K562 (cell line): Measurements from ENCODE around the gene CERCAM. TPM values are rescaled to one million over a fixed set of nuclear protein-coding genes. Genes with fewer than 3 reads are reported as not detected.

ENCODE experiments used
- ATAC-seq: fragments of 200-7000 bp; cut with Tn5 transposase; 3 replicates; pipeline ENCODE4 v1.9.1; 2020; ENCODE audit warnings: moderate library complexity
- BruUV-seq: library from RNA; stranded (reverse); fragments of 400-500 nt; replicated peaks from 2 replicates; lab custom pipeline; 2021; lab: Mats Ljungman, UMichigan
- CTCF ChIA-PET: fragments of 300-600 bp; formaldehyde crosslinking; extraction: SDS; loops from one replicate; lab custom pipeline; 2021; ENCODE audit warnings: low intra/inter-chr PET ratio; lab: Yijun Ruan, JAX
- POLR2A ChIA-PET: fragments of 300-600, 350-650 bp; sonication (Branson Sonifier 250); formaldehyde crosslinking; extraction: SDS; loops from one replicate; lab custom pipeline; 2021; ENCODE audit warnings: antibody characterized with exemption, inconsistent platforms; lab: Yijun Ruan, JAX
- DNase-seq, 4 experiments: peaks; one replicate each; pipeline versions ENCODE4 v3.0.0 to v3.0.0-alpha.2; 2011 to 2018; ENCODE audit warnings: low spot score in 3 of 4, mixed read lengths in 3 of 4; ENCODE audit errors: extremely low read depth in 1 of 4
- FAIRE-seq: peaks from 2 replicates; lab custom pipeline; 2011; peaks lifted over from hg19 to GRCh38; lab: Jason Lieb, UNC
- H2AFZ ChIP-seq: 2 replicates; pipeline ENCODE4 v1.6.0; 2011; ENCODE audit warnings: low read depth, low read length, control low read depth, inconsistent platforms
- H3K27ac ChIP-seq: fragments of 200-600 bp; 3 replicates; pipeline ENCODE4 v1.8.0; 2011; ENCODE audit warnings: low read depth, mild to moderate bottlenecking, control low read depth, inconsistent platforms, low read length, moderate library complexity, mixed read lengths; ENCODE audit errors: extremely low read depth
- H3K27me3 ChIP-seq, 2 experiments: fragments of 300-600 bp in 1 of 2; 2 replicates in 1 of 2; 3 replicates in 1 of 2; pipeline versions ENCODE4 v1.6.0 to v1.8.0; 2011; ENCODE audit warnings: inconsistent platforms in 2 of 2, low read length in 2 of 2, mild to moderate bottlenecking in 1 of 2, mixed read lengths in 1 of 2, moderate library complexity in 1 of 2; ENCODE audit not compliant: control insufficient read depth in 2 of 2, insufficient read depth in 2 of 2
- H3K36me3 ChIP-seq: fragments of 300-600 bp; 3 replicates; pipeline ENCODE4 v1.8.0; 2011; ENCODE audit warnings: mild to moderate bottlenecking, low read length, inconsistent platforms; ENCODE audit not compliant: control insufficient read depth, insufficient read depth
- H3K4me1 ChIP-seq, 2 experiments: fragments of 200-600 bp in 1 of 2; replicated peaks in 1 of 2; 2 replicates in 1 of 2; 3 replicates in 1 of 2; pipeline versions ENCODE4 v1.5.1 to v1.8.0; 2011; ENCODE audit warnings: inconsistent platforms in 2 of 2, low read length in 2 of 2, mild to moderate bottlenecking in 1 of 2, mixed read lengths in 1 of 2, moderate library complexity in 1 of 2; ENCODE audit not compliant: control insufficient read depth in 2 of 2, insufficient read depth in 2 of 2
- H3K4me2 ChIP-seq: 2 replicates; pipeline ENCODE4 v1.6.1; 2011; ENCODE audit warnings: low read length, control low read depth, inconsistent platforms, mixed read lengths; ENCODE audit not compliant: insufficient read depth
- H3K4me3 ChIP-seq: fragments of 200-600 bp; sonication (generic), shearing (Covaris generic); 2 replicates; pipeline ENCODE4 v1.5.1; 2016; ENCODE audit warnings: control low read depth, inconsistent platforms
- H3K79me2 ChIP-seq: fragments of 200-600 bp; 3 replicates; pipeline ENCODE4 v1.8.0; 2011; ENCODE audit warnings: low read length, inconsistent platforms; ENCODE audit not compliant: control insufficient read depth, insufficient read depth
- H3K9ac ChIP-seq, 2 experiments: 2 replicates each; pipeline versions ENCODE4 v1.6.0 to v1.6.1; 2011; ENCODE audit warnings: low read depth in 2 of 2, low read length in 2 of 2, control low read depth in 1 of 2, inconsistent platforms in 1 of 2, mild to moderate bottlenecking in 1 of 2, mixed read lengths in 1 of 2; ENCODE audit not compliant: insufficient read depth in 1 of 2
- H3K9me1 ChIP-seq: one replicate; pipeline ENCODE4 v1.6.0; 2011; ENCODE audit warnings: inconsistent platforms, mild to moderate bottlenecking, low read length, moderate library complexity; ENCODE audit not compliant: control insufficient read depth, insufficient read depth
- H3K9me3 ChIP-seq: replicated peaks from 2 replicates; pipeline ENCODE4 v1.5.1; 2011; ENCODE audit warnings: low read depth, low read length, inconsistent platforms; ENCODE audit not compliant: control insufficient read depth, insufficient read depth
- H4K20me1 ChIP-seq: replicated peaks from 2 replicates; pipeline ENCODE4 v1.6.1; 2011; ENCODE audit warnings: low read length, inconsistent platforms, mixed read lengths; ENCODE audit not compliant: control insufficient read depth, insufficient read depth
- FOXA3 ChIP-seq, 2 experiments: fragments of 450-650 bp in 1 of 2; sonication (generic) in 1 of 2; formaldehyde crosslinking; IDR thresholded peaks in 1 of 2; conservative IDR thresholded peaks in 1 of 2; 2 replicates each; pipeline versions ENCODE4 v1.4.0 to v1.8.0; 2020 to 2022; ENCODE audit warnings: mild to moderate bottlenecking in 2 of 2, missing genetic modification reagents in 1 of 2
- NCOR1 ChIP-seq: fragments of 450-650 bp; IDR thresholded peaks from 2 replicates; pipeline ENCODE4 v1.6.1; 2016; ENCODE audit warnings: mild to moderate bottlenecking, moderate library complexity
- NONO ChIP-seq, 2 experiments: fragments of 200-400 bp in 1 of 2; fragments of 450-650 bp in 1 of 2; formaldehyde crosslinking in 1 of 2; IDR thresholded peaks; 2 replicates each; pipeline ENCODE4 v1.6.1; 2017; ENCODE audit warnings: low read depth in 2 of 2, mild to moderate bottlenecking in 2 of 2, moderate library complexity in 2 of 2, low read length in 1 of 2
- POLR2G ChIP-seq: fragments of 200-400 bp; formaldehyde crosslinking; IDR thresholded peaks from 2 replicates; pipeline ENCODE4 v1.6.1; 2017; ENCODE audit warnings: low read depth, mild to moderate bottlenecking, antibody characterized with exemption, low read length, moderate library complexity
- SREBF2 ChIP-seq: sonication (generic); formaldehyde crosslinking; IDR thresholded peaks from 2 replicates; pipeline ENCODE4 v1.4.0; 2020; ENCODE audit warnings: mild to moderate bottlenecking, missing genetic modification reagents
- TFAP4 ChIP-seq: sonication (generic); formaldehyde crosslinking; IDR thresholded peaks from 2 replicates; pipeline ENCODE4 v1.8.0; 2022; ENCODE audit warnings: missing genetic modification reagents, mild to moderate bottlenecking, moderate library complexity, borderline replicate concordance
- WHSC1 ChIP-seq: IDR thresholded peaks from one replicate; pipeline ENCODE4 v1.6.1; 2012; ENCODE audit warnings: low read length, control low read depth, inconsistent platforms
- ZBTB9 ChIP-seq: fragments of 450-650 bp; formaldehyde crosslinking; IDR thresholded peaks from 2 replicates; pipeline ENCODE4 v1.4.0; 2020; ENCODE audit warnings: mild to moderate bottlenecking, moderate library complexity
- WGBS: fragments of 100-300 bp; shearing (Covaris generic); methylation state at CpG from one replicate; pipeline ENCODE4 v1.1.6; 2016; ENCODE audit warnings: low coverage, mixed read lengths; ENCODE audit not compliant: insufficient coverage; ENCODE audit errors: missing lambda C conversion rate; 5-methylcytosine and 5-hydroxymethylcytosine counted together
- in situ Hi-C: fragments of 300-500 bp; cut with MboI; formaldehyde crosslinking; loops from 4 replicates; pipeline ENCODE4 v1.15.0; 2018; ENCODE audit warnings: inconsistent platforms, mixed read lengths
- intact Hi-C: fragments of 100-400 bp; cut with micrococcal nuclease; formaldehyde crosslinking; loops from 2 replicates; pipeline ENCODE4 v1.14.2; 2022
- polyA plus RNA-seq, 8 experiments: library from polyadenylated mRNA; depleted of rRNA in 4 of 8; stranded (reverse) in 5 of 8; unstranded in 3 of 8; fragments of >200 nt; fragmentation: Nextera tagmentation in 2 of 8; fragmentation: Illumina TruSeq in 1 of 8; extraction: Ambion mirVana in 2 of 8; extraction: Trizol in 1 of 8; gene quantifications; 2 replicates each; pipeline versions ENCODE4 v1.2.1 to v1.2.3, GENCODE V29; 2011 to 2014; ENCODE audit warnings: inconsistent platforms in 1 of 8, missing spikeins in 1 of 8
- total RNA-seq, 7 experiments: library from RNA; depleted of rRNA in 6 of 7; stranded (reverse); fragments of >200 nt in 6 of 7; fragmentation: Illumina TruSeq in 2 of 7; extraction: Trizol in 2 of 7; gene quantifications; 2 replicates each; pipeline versions ENCODE4 v1.2.1 to v1.2.3, GENCODE V29; 2011 to 2021; ENCODE audit warnings: low replicate concordance in 1 of 7

The CERCAM gene
- total and polyA plus RNA-seq, 9 of the 15 experiments (the other 6 are each of a cell fraction or from before 2014, with no cell fraction given) = 0.75 to 24.0 (median 18.0) TPM

- TF ChIP-seq FOXA3 (CRISPR knock-in tag; conservative IDR thresholded peaks at IDR 0.05 in 1 of 2, IDR thresholded peaks at IDR 0.05 in 1 of 2) (no peak), SREBF2 (CRISPR knock-in tag) (no peak), TFAP4 (CRISPR knock-in tag) (no peak), NONO (IDR thresholded peaks at IDR 0.05; ENCODE audit: low read depth in 2 of 2, low read length in 1 of 2) (no peak), POLR2G (peak; percentile 23), NCOR1 (no peak), ZBTB9 (no peak), WHSC1 (no peak)
- Histone ChIP-seq H3K27ac (no peak overlapping the region), H3K4me3 (no peak overlapping the region), H3K79me2 (no peaks in the 10 kb centered on the region), H2AFZ (no peak overlapping the region), H3K4me1 (peaks cover 0 to 14% of the 10 kb centered on the region in 2 experiments; a peak in 3 of 5 replicates), H4K20me1 (no peaks in the 10 kb centered on the region), H3K27me3 (peaks cover 12 to 17% of the 10 kb centered on the region in 2 experiments), H3K36me3 (peaks cover 39% of the 10 kb centered on the region; the same call in 2 of the 3 replicates), H3K9me1 (no peaks in the 10 kb centered on the region), H3K9me3 (no peaks in the 10 kb centered on the region), H3K9ac (no peak overlapping the region), H3K4me2 (no peak overlapping the region)
- 95% methylated on average over 20 of the region's 56 CpGs for WGBS
- no TSS peak for BruUV-seq
- intact Hi-C loops = no loop called here
- in situ Hi-C loops = no loop called here
- ATAC-seq = no peak
- no peak for DNase-seq
- ChIA-PET CTCF (no interaction called here), POLR2A (interaction anchor here (1.4 kb wide), 1 partner anchor 9 kb away, joined by 4 read pairs; no protein-coding TSS in a partner anchor)
- FAIRE-seq = no peak
Measured at GRCh38 chr9:128393145-128393775, 27.4 kb upstream of the CERCAM start.
